Esophagus muscularis mucosa (tissue), 4 donors: ENCODE results near the gene PCARE. TPM values are rescaled to one million over a fixed set of nuclear protein-coding genes. Genes with fewer than 3 reads are reported as not detected.
"Not testable (repeated sequence)": the region's sequence is repeated elsewhere in the genome, so short reads cannot be mapped to it uniquely, and the experiment has no call there.

ENCODE experiments used
- DNase-seq: peaks from one replicate; pipeline ENCODE4 v3.0.0-alpha.2; 2017; ENCODE audit errors: extremely low spot score
- H3K27ac ChIP-seq, 4 donors: fragments of 200-600 bp; sonication (generic); replicated peaks in 1 of 4; 1 replicate in 3 of 4; 2 replicates in 1 of 4; pipeline ENCODE4 v1.5.1; 2016 to 2019; ENCODE audit warnings: mild to moderate bottlenecking in 1 of 4
- H3K27me3 ChIP-seq, 4 donors: fragments of 200-600 bp; sonication (generic); one replicate each; pipeline versions ENCODE4 v1.5.1 to v1.6.0; 2016 to 2019
- H3K36me3 ChIP-seq, 4 donors: fragments of 200-600 bp; sonication (generic); one replicate each; pipeline ENCODE4 v1.5.1; 2016 to 2019
- H3K4me1 ChIP-seq, 4 donors: fragments of 200-600 bp; sonication (generic); one replicate each; pipeline ENCODE4 v1.5.1; 2016 to 2019
- H3K4me3 ChIP-seq, 4 donors: fragments of 200-600 bp; sonication (generic); 1 replicate in 2 of 4; 2 replicates in 2 of 4; pipeline ENCODE4 v1.5.1; 2016 to 2019; ENCODE audit warnings: mild to moderate bottlenecking in 4 of 4, moderate library complexity in 1 of 4
- H3K9me3 ChIP-seq, 4 donors: fragments of 200-600 bp; sonication (generic); 1 replicate in 3 of 4; 2 replicates in 1 of 4; pipeline ENCODE4 v1.5.1; 2016 to 2019
- CTCF ChIP-seq, 3 experiments: fragments of 200-600 bp in 2 of 3; fragments of 450-650 bp in 1 of 3; sonication (generic) in 2 of 3; IDR thresholded peaks; one replicate each; pipeline ENCODE4 v1.5.1; 2017 to 2019; ENCODE audit warnings: antibody characterized with exemption in 3 of 3, mild to moderate bottlenecking in 2 of 3, moderate library complexity in 1 of 3
- EP300 ChIP-seq: sonication (generic); formaldehyde crosslinking; IDR thresholded peaks from one replicate; pipeline ENCODE4 v1.6.1; 2017; ENCODE audit warnings: antibody characterized with exemption
- POLR2A ChIP-seq: fragments of 450-650 bp; IDR thresholded peaks from one replicate; pipeline ENCODE4 v1.6.1; 2017; ENCODE audit warnings: antibody characterized with exemption, moderate library complexity, mild to moderate bottlenecking, low read depth
- POLR2AphosphoS5 ChIP-seq, 2 donors: sonication (generic); formaldehyde crosslinking; IDR thresholded peaks; one replicate each; pipeline ENCODE4 v1.6.1; 2017; ENCODE audit warnings: antibody characterized with exemption in 2 of 2
- WGBS: methylation state at CpG from one replicate; pipeline ENCODE4 v1.1.5; 2018; 5-methylcytosine and 5-hydroxymethylcytosine counted together
- intact Hi-C: fragments of 100-400 bp; cut with DNase I; formaldehyde crosslinking; loops from one replicate; pipeline ENCODE4 v1.15.1; 2023
- total RNA-seq, 4 donors: library from RNA; depleted of rRNA; stranded (reverse); fragments of >200 nt; gene quantifications; one replicate each; pipeline versions ENCODE4 v1.1.0 to v1.2.1, GENCODE V29; 2016

Gene PCARE
- total RNA-seq, 4 donors from 2014 or later, result not detected

DNA sequence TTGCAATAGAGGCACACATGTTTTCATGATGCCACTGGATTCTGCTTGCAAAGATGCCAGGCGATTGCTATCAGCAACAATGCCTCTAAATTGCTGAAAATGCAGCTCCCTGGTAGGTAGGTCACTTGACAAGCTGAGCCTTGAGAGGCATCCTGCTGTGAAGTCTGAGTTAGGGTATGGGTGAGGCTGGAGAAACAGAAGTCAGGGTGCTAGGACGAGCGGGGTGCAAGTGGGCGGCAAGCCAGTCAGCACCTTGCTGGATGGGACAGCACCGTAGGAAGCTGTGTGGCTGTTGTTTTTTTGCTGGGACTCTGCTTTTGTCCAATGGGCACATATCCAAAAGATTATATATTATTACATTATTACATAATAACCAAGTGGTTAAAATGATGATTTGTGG, 30.4 kb upstream of the PCARE start:
- intact Hi-C loops, result no loop called here
- 85% methylated on average over 5 of the region's 5 CpGs for WGBS
- TF ChIP-seq EP300 (no peak), POLR2AphosphoS5 (IDR thresholded peaks at IDR 0.05) (no peak), CTCF (IDR thresholded peaks at IDR 0.05) (no peak), POLR2A (no peak)

DNA sequence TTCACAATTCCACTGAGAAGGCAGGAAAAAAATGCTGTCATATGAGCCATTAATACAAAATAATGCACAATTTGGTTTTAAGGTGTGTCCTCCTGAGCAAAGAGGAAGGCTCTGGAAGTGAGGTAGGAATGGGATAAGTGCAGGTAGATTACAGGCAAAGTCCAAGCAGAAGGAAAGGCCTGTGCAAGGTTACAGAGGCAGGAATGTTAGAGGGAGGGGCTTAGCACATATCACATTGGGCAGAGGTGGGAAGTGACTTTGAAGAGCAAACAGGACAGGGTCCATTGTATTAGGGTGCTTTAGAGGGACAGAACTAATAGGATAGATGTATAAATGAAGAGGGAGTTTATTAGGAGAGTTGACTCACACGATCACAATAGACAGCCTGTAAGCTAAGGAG, 26.2 kb upstream of the PCARE start:
- 91% methylated on average over 1 of the region's 1 CpG for WGBS
- Histone ChIP-seq H3K27me3 (no peaks in the 10 kb centered on the region), H3K9me3 (no peaks in the 10 kb centered on the region), H3K27ac (no peak overlapping the region), H3K4me3 (no peak overlapping the region), H3K36me3 (no peaks in the 10 kb centered on the region), H3K4me1 (no peaks in the 10 kb centered on the region)
- DNase-seq, result no peak
- intact Hi-C loops, result no loop called here
- TF ChIP-seq CTCF (IDR thresholded peaks at IDR 0.05) (no peak), EP300 (no peak), POLR2AphosphoS5 (IDR thresholded peaks at IDR 0.05) (no peak), POLR2A (no peak)

More for the DNA sequence above, 30.4 kb upstream of the PCARE start:
- H3K27me3 ChIP-seq, result no peaks in the 10 kb centered on the region
- H3K27ac ChIP-seq, result no peak overlapping the region
- no peaks in the 10 kb centered on the region for H3K4me1 ChIP-seq
- H3K9me3 ChIP-seq, result no peaks in the 10 kb centered on the region
- no peak overlapping the region for H3K4me3 ChIP-seq
- no peak for DNase-seq
- H3K36me3 ChIP-seq, result no peaks in the 10 kb centered on the region

DNA sequence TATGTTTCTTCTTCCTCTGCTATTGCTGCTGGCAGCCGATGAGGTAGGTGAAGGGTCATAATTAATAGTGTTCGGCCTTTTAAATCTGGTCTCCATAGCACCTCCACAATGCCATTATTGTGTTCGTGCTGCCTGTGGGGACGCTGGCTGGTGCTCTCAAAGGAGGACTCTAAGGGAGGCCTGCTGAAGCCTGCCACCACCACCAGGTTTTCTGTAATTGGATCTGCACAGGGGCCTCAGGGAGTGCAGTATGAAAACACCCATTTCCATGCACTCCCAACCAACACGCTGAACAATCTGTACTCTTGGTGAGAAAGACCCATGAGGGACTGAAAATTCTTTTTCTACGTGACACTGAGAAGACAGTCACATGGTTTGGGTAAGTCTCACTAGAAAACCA, 23.2 kb upstream of the PCARE start:
- DNase-seq, result no peak
- WGBS, result 91% methylated on average over 6 of the region's 6 CpGs

DNA sequence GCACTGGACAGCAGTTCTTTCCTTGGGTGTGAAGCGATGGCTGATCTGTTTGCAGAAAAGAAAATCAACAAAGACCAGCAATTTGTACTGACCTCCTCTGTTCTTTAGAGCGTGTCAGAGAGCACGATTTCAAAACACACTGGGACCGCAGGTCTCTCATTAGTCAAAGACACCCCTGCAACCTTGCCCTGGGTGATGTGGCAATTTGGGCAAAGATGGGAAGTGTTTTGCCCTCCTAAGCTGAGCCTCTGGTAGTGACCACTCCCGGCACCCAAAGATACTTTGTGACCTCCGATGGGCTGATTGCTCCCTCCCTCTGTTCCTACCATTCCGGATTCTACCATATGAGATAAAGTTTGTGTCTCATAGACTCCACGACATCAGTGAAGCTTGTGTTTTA, 22.6 kb upstream of the PCARE start:
- WGBS, result 90% methylated on average over 8 of the region's 8 CpGs
- DNase-seq, result no peak
- Histone ChIP-seq H3K9me3 (no peaks in the 10 kb centered on the region), H3K4me1 (no peaks in the 10 kb centered on the region), H3K4me3 (no peak overlapping the region), H3K27ac (no peak overlapping the region), H3K27me3 (no peaks in the 10 kb centered on the region), H3K36me3 (no peaks in the 10 kb centered on the region)
- TF ChIP-seq POLR2AphosphoS5 (IDR thresholded peaks at IDR 0.05) (no peak), EP300 (no peak), POLR2A (no peak), CTCF (IDR thresholded peaks at IDR 0.05) (no peak)
- intact Hi-C loops, result no loop called here

More for the DNA sequence above, 23.2 kb upstream of the PCARE start:
- Histone ChIP-seq H3K9me3 (no peaks in the 10 kb centered on the region), H3K4me3 (no peak overlapping the region), H3K27ac (no peak overlapping the region), H3K36me3 (no peaks in the 10 kb centered on the region), H3K27me3 (no peaks in the 10 kb centered on the region), H3K4me1 (no peaks in the 10 kb centered on the region)
- no peak for TF ChIP-seq EP300
- no peak for TF ChIP-seq POLR2AphosphoS5 (IDR thresholded peaks at IDR 0.05)
- TF ChIP-seq POLR2A, result no peak
- no peak for TF ChIP-seq CTCF (IDR thresholded peaks at IDR 0.05)
- intact Hi-C loops, result no loop called here

DNA sequence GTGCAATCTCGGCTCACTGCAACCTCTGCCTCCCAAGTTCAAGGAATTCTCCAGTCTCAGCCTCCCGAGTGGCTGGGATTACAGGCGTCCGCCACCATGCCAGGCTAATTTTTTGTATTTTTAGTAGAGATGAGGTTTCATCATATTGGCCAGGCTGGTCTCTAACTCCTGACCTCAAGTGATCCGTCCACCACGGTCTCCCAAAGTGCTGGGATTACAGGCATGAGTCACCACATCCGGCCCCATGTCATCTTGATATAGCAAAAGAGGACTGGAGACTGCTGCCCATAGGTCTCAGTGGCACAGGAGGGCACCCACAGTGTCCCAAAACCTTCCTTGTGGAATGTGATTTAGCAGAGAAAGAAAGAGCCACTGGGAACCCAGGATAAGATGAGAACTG, 16.0 kb upstream of the PCARE start:
- WGBS, result 93% methylated on average over 7 of the region's 7 CpGs
- H3K9me3 ChIP-seq, H3K27me3 ChIP-seq, H3K4me1 ChIP-seq, H3K4me3 ChIP-seq, H3K36me3 ChIP-seq, H3K27ac ChIP-seq, intact Hi-C loops: not testable (repeated sequence)
- DNase-seq, result peak; percentile 62
